ENCODE data around the gene CREBBP.

Gene CREBBP

DNA sequence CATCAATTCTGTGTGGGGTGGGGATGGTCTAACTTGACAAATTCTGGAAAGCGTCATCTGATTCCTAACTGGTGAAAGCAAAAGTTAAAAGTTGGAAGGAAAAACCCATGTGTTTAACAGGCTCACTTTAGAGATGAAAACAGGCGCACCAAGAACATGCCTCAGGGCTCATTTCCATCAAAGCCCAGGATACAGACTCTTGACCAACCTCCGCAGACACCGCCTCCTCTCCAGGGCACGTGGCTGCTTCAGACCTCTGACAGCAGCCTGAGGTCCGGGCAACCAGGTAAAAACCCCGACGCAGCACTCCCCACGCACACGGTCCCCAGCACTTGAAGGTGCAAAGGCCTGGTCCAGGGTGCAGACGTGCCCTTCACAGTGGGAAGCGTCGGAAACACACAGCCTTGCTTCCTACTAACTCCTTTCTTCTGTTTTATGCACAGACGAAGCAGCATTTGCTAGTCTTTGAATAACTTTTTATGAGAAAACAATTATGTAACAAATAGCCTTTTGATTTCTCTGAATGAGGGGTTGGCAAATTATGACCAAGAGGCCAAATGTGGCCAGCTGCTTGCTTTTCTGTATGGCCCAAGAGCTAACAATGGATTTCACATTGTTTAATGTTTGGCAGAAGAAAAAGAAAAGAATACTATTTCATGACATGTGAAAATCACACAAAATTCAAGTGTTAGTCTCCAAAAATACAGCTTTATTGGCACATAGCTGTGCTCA, 119.0 kb downstream of the CREBBP start:
- no peak for DNase-seq

GRCh38 chr16:3760518-3760917, 120.0 kb downstream of the CREBBP start:
- no peak for DNase-seq

DNA sequence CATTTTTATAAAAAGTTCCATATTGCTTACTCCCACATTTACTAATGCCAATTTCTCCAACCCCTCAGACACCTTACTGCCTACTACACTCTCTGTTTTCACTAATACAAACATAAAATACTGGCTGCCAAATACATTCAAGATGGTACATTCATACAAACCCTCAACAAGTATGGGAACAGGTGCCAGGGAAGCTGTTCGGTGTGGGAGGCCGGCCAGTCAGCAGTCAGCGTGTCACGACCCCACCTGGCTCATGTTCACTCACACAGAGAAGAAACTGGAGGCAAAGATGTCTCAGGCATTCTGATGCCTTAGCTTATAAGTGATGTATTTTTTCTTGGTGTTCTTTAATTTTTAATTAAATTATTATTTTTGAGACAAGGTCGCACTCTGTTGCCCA, 120.8 kb downstream of the CREBBP start:
- no peak for DNase-seq

GRCh38 chr16:3756113-3756512, 124.4 kb downstream of the CREBBP start:
- DNase-seq, result no peak

DNA sequence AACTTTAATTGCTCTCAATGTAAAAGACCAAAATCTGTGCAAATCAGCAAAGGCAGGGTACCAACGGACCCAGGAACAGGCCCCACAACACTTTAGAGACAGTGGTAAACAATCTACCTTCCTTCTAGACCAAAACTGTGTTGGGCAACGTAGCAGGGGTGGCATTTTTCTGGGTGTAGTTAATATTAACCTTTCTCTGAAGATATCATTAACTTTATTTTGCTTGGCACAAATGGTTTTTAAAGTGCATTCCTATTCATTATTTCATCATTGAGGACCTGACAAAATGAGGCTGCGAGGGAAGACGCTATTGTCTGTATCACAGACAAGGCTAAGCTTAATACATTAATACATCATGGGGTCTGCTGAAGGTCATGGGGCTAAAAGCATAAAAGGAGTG, 125.3 kb downstream of the CREBBP start:
- no peak for DNase-seq

- no peak for DNase-seq
Measured at GRCh38 chr16:3754772-3755171, 125.7 kb downstream of the CREBBP start.

DNA sequence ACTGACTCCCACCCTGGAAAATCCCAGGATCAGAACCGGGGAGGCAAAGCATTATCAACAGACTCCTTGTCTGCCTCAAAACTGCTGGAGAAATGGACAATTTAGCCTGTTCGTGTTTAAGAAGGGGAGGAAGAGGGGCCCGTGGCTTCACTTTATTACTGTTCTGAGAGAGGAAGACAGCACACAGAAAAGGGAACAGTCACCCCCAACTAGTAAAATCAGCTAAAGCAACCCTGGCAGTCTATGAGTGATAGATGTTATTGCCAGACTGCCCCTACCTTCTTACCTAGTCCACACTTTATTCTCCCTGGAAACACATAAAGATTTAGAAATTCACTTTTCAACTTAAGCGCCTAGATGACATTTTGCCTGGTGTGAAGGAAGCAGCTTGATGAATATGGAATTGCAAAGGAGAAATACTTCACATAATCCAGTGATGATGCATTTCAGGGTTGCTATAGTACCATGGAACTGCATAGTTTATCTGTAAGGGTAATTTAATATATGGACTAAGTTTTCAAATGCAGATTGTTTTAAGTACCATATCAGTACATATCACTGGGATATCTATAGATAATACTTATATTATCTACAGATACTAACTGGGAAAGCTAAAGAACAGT, 126.3 kb downstream of the CREBBP start:
- no peak for DNase-seq

GRCh38 chr16:3752984-3753383, 127.5 kb downstream of the CREBBP start:
- DNase-seq, result no peak

DNA sequence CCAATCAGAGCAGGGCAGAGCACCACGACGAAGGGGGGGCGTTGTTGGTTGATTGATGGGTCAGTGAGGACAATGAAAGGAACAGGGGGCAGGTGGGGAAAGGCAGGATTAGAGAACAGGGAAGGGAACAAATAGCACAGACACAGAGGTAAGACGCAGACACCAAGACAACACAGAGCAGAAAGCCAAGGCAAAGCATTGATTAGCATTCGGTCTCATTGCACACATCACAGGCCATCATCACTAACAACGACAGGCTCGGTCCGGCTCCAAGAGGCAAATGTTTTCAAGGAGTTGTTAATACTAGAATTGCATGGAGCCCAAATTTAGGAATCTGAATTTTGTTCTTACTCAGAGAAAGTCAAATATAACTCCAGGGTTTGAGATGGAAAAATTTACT, 128.6 kb downstream of the CREBBP start:
- no peak for DNase-seq

GRCh38 chr16:3748307-3748706, 132.2 kb downstream of the CREBBP start:
- DNase-seq, result no peak

GRCh38 chr16:3745751-3746355, 134.7 kb downstream of the CREBBP start:
- no peak for DNase-seq

- no peak for DNase-seq
Measured at GRCh38 chr16:3744018-3744417, 136.5 kb downstream of the CREBBP start.

DNA sequence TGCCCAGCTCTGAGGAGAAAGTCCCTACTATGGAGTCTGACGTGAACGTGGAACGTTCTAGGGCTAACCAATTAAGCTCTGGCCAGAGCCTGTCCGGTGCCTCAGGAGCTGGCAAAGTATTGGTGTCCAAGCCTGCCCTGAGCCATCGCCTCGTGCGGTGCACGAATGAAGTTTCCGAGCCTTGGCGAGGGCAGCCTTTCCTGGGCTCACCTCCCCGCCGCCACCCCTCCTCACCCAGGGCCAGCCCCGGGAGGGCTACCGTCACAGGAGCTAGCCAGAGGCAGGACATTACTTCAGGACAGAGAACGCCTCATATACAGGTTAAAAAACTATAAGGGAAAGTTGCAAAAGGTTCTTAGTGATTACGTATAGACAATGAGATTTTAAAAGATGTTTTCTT, 139.6 kb downstream of the CREBBP start:
- no peak for DNase-seq

DNA sequence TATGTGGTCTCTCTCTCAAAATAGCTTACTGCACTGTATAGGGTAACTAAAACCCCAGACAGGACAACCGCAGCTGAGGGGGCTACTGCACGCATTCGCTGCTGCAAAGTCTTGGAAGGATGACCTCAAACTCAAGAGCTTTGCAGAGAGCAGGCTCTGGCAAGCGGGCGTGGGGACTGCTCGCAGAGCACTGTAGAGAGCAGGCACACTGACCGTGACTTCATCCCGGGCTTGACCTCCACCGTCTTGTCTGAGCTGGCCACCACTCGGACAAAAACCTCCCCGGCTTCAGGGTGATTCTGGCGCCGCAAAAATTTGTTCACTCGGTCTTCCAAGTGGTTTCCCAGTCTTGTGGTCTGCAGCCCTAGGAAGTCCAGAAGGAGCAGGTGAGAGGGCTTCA, 140.3 kb downstream of the CREBBP start:
- DNase-seq, result no peak

DNA sequence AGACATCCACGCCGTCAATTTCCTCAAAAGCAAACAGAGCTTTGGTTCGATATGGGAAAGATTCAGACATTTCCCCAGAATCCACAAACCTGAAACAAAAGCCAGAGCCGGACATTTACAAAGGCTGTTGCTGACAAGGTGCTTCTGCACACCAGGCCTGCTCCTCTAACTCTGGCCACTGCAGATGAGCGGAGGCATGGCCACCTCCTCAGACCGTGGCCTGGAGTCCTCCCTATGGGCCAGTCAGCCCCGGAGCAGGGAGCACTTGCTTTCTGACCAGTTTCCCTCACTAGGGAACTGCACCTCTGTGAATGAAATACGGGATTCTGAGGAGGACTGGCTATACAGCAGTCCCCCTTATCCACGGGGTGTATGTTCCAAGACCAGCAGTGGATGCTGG, 140.9 kb downstream of the CREBBP start:
- DNase-seq, result no peak

DNA sequence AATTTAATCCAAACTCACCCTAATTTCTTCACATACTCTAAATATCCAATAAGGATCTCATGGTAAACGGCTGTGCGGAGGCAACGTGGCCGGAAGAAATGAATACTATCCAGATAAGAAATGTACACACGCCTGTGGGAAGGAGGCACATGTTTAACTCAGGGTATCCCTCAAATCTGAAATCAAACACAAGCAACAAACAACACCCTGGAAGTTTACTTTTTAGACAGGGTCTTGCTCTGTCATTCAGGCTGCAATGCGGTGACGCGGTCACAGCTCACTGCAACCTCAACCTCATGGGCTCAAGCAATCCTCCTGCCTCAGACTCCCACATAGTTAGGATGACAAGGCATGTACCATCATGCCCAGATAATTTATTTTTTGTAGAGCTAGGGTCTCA, 142.0 kb downstream of the CREBBP start:
- no peak for DNase-seq

GRCh38 chr16:3738128-3738527, 142.4 kb downstream of the CREBBP start:
- DNase-seq, result no peak

DNA sequence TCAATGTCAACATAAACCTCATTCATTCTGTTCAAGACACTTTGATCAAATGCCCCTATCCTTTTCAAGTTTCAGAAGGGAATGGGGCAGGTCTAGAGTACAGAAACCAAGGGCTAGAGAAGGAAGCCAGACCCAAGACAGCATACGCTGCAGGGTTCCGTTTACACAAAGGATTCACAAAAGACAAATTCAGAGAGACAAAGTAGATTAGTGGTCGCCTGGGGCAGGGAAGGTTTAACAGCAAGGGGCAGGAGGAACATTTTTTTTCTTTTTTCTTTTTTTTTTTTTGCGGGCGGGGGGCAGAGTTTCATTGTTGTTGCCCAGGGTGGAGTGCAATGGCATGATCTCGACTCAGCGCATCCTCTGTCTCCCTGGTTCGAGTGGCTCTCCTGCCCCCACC, 143.3 kb downstream of the CREBBP start:
- DNase-seq, result no peak

- no peak for DNase-seq
Measured at GRCh38 chr16:3736116-3736515, 144.4 kb downstream of the CREBBP start.

GRCh38 chr16:3735541-3735940, 145.0 kb downstream of the CREBBP start:
- DNase-seq, result no peak

GRCh38 chr16:3734758-3735221, 145.7 kb downstream of the CREBBP start:
- DNase-seq, result no peak

DNA sequence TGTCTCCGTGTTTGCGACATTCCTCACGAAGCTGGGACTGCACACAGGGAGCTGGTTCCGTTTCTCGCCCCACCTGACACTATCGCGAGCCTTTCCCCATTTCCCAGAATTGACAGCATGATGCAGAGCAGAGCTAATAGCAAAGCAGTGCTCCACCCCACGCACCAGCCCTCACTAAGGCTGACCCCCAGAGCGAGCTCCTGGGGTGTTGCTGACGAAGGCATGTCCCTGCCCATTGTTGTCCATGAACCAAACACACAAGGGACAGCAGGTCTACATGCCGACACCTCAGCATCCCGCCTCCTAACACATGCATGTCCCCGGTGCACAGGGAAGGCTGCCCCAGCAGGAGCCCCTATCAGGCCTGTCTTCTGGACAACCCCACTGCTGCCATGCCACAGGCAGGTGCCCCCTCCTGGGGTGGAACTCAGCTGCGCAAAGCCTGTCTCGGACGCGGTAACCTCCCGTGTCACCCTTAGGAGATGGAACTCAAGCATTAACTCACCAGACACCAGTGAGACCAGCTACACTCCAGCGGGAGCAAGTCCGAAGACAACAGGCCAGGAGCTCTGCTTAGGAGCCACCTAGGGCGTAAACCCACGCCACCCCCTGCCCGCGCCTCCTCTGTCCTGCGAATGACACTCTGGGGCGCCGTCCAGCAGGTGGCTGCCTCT, 146.3 kb downstream of the CREBBP start:
- DNase-seq, result no peak

DNA sequence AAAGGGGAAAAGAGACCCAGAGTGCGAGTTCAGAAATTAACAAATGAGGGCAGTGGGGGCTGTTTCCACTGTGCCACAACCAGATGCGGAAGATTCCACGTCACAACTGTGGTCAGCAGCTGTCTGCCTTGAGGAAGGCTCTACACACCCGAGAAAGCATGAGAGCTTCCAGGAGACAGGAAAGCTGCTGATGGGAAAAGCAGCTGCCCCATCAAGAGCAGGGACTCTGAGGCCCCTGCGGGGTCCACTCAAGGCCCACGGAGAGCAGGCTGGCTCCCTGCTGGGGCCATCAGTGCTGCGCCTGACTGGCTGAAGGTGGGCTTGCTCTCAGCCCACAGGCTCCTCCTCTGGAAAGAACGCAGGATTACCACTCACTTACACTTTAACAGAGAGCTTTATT, 148.3 kb downstream of the CREBBP start:
- no peak for DNase-seq
